Measurements from ENCODE around the gene ALPG.
"Not testable (repeated sequence)": the region's sequence is repeated elsewhere in the genome, so short reads cannot be mapped to it uniquely, and the experiment has no call there.

The ALPG gene

GRCh38 chr2:232420463-232421188 lies 14.0 kb downstream of the ALPG start:
- DNase-seq: no peak

GRCh38 chr2:232421189-232421785 lies 14.6 kb downstream of the ALPG start:
- no peak for DNase-seq

- DNase-seq: no peak
Observed at GRCh38 chr2:232422051-232422450, 15.4 kb downstream of the ALPG start.

- not testable (repeated sequence) for DNase-seq
Observed at GRCh38 chr2:232422996-232423395, 16.4 kb downstream of the ALPG start.

GRCh38 chr2:232423407-232423806 lies 16.8 kb downstream of the ALPG start:
- DNase-seq: not testable (repeated sequence)

GRCh38 chr2:232431705-232432590 lies 25.3 kb downstream of the ALPG start:
- DNase-seq: no peak

- DNase-seq: no peak
Observed at GRCh38 chr2:232432598-232433184, 26.0 kb downstream of the ALPG start.

- DNase-seq: not testable (repeated sequence)
Observed at GRCh38 chr2:232433622-232434021, 27.0 kb downstream of the ALPG start.

GRCh38 chr2:232434091-232434490 lies 27.4 kb downstream of the ALPG start:
- no peak for DNase-seq

GRCh38 chr2:232434563-232435374 lies 28.1 kb downstream of the ALPG start:
- DNase-seq: no peak

- no peak for DNase-seq
Observed at GRCh38 chr2:232435375-232435648, 28.7 kb downstream of the ALPG start.

- no peak for DNase-seq
Observed at GRCh38 chr2:232435805-232436204, 29.2 kb downstream of the ALPG start.

GRCh38 chr2:232436381-232437194 lies 29.9 kb downstream of the ALPG start:
- no peak for DNase-seq

GRCh38 chr2:232437195-232437571 lies 30.5 kb downstream of the ALPG start:
- no peak for DNase-seq

- DNase-seq: no peak
Observed at GRCh38 chr2:232438091-232438490, 31.4 kb downstream of the ALPG start.

GRCh38 chr2:232438951-232439757 lies 32.5 kb downstream of the ALPG start:
- DNase-seq: no peak

- no peak for DNase-seq
Observed at GRCh38 chr2:232439758-232440135, 33.1 kb downstream of the ALPG start.

GRCh38 chr2:232440220-232441018 lies 33.8 kb downstream of the ALPG start:
- peak; percentile 88 for DNase-seq

GRCh38 chr2:232441147-232441651 lies 34.6 kb downstream of the ALPG start:
- DNase-seq: no peak

- DNase-seq: not testable (repeated sequence)
Observed at GRCh38 chr2:232441922-232442321, 35.3 kb downstream of the ALPG start.
